SK-N-SH (cell line): ENCODE measurements around the gene GNAT2. TPM values are rescaled to one million over a fixed set of nuclear protein-coding genes. Genes with fewer than 3 reads are reported as not detected.

Source experiments
- CTCF ChIA-PET: fragments of 300-600, 350-600 bp; formaldehyde crosslinking; extraction: SDS; loops from one replicate; lab custom pipeline; 2021; lab: Yijun Ruan, JAX
- POLR2A ChIA-PET: fragments of 350-600 bp; sonication (Branson Sonifier 250); formaldehyde crosslinking; extraction: SDS; loops from one replicate; lab custom pipeline; 2020; ENCODE audit warnings: antibody characterized with exemption, inconsistent platforms; lab: Yijun Ruan, JAX
- DNase-seq: peaks from one replicate; pipeline ENCODE4 v3.0.0; 2012
- H2AFZ ChIP-seq: fragments of 200-600 bp; sonication (generic); 2 replicates; pipeline ENCODE4 v1.8.1; 2016; ENCODE audit warnings: antibody characterized with exemption, mild to moderate bottlenecking, low read depth
- H3F3A ChIP-seq: fragments of 200-600 bp; sonication (generic); replicated peaks from 2 replicates; pipeline ENCODE3; 2016; ENCODE audit warnings: antibody characterized with exemption, mild to moderate bottlenecking; ENCODE audit not compliant: insufficient read depth
- H3K27ac ChIP-seq, 2 experiments: fragments of 200-500 bp in 1 of 2; fragments of 200-600 bp in 1 of 2; sonication (Bioruptor generic) in 1 of 2; sonication (generic), shearing (Covaris generic) in 1 of 2; 2 replicates each; pipeline versions ENCODE4 v1.5.1 to v1.6.1; 2014 to 2016; ENCODE audit warnings: low read depth in 2 of 2, inconsistent platforms in 1 of 2, low read length in 1 of 2, mild to moderate bottlenecking in 1 of 2, mixed read lengths in 1 of 2
- H3K27me3 ChIP-seq: fragments of 200-600 bp; sonication (generic), shearing (Covaris generic); 2 replicates; pipeline ENCODE4 v1.6.1; 2016; ENCODE audit warnings: mixed run types; ENCODE audit not compliant: insufficient read depth
- H3K36me3 ChIP-seq, 2 experiments: fragments of 200-500 bp in 1 of 2; fragments of 200-600 bp in 1 of 2; sonication (Bioruptor generic) in 1 of 2; sonication (generic) in 1 of 2; replicated peaks in 1 of 2; 2 replicates each; pipeline versions ENCODE3 to v1.5.1; 2014 to 2016; ENCODE audit warnings: low read length in 1 of 2, mild to moderate bottlenecking in 1 of 2; ENCODE audit not compliant: insufficient read depth in 2 of 2, control insufficient read depth in 1 of 2
- H3K4me1 ChIP-seq, 2 experiments: fragments of 200-500 bp in 1 of 2; fragments of 200-600 bp in 1 of 2; sonication (Bioruptor generic) in 1 of 2; sonication (generic), shearing (Covaris generic) in 1 of 2; 2 replicates each; pipeline versions ENCODE4 v1.5.1 to v1.6.1; 2014 to 2016; ENCODE audit warnings: low read depth in 1 of 2, low read length in 1 of 2, mixed run types in 1 of 2; ENCODE audit not compliant: insufficient read depth in 2 of 2, control insufficient read depth in 1 of 2
- H3K4me2 ChIP-seq: fragments of 200-600 bp; sonication (generic), shearing (Covaris generic); 2 replicates; pipeline ENCODE4 v1.6.1; 2017; ENCODE audit warnings: mixed run types
- H3K4me3 ChIP-seq, 2 experiments: fragments of 200-500 bp in 1 of 2; fragments of 200-600 bp in 1 of 2; sonication (Bioruptor generic) in 1 of 2; sonication (generic), shearing (Covaris generic) in 1 of 2; 2 replicates each; pipeline versions ENCODE4 v1.5.1 to v1.8.1; 2014 to 2016; ENCODE audit warnings: low read depth in 2 of 2, inconsistent platforms in 1 of 2, low read length in 1 of 2, mild to moderate bottlenecking in 1 of 2, mixed read lengths in 1 of 2, moderate library complexity in 1 of 2
- H3K79me2 ChIP-seq: fragments of 200-600 bp; sonication (generic); 2 replicates; pipeline ENCODE4 v1.8.1; 2017; ENCODE audit warnings: mild to moderate bottlenecking; ENCODE audit not compliant: insufficient read depth
- H3K9ac ChIP-seq: fragments of 200-600 bp; sonication (generic); 2 replicates; pipeline ENCODE4 v1.6.1; 2017; ENCODE audit warnings: mixed run types
- H3K9me2 ChIP-seq: fragments of 200-600 bp; sonication (generic); 2 replicates; pipeline ENCODE4 v1.6.1; 2017; ENCODE audit warnings: mixed run types
- H3K9me3 ChIP-seq: fragments of 200-600 bp; sonication (generic); 2 replicates; pipeline ENCODE4 v1.6.1; 2017; ENCODE audit warnings: mixed run types, mild to moderate bottlenecking, moderate library complexity
- H4K20me1 ChIP-seq: fragments of 200-600 bp; sonication (generic); 2 replicates; pipeline ENCODE4 v1.6.1; 2017; ENCODE audit warnings: mild to moderate bottlenecking, mixed run types; ENCODE audit not compliant: insufficient read depth
- CTCF ChIP-seq: fragments of 200-600 bp; sonication (generic); IDR thresholded peaks from 2 replicates; pipeline ENCODE4 v1.6.1; 2017; ENCODE audit warnings: antibody characterized with exemption, mild to moderate bottlenecking, moderate library complexity
- JUND ChIP-seq: IDR thresholded peaks from 2 replicates; pipeline ENCODE4 v1.4.0; 2012
- MEF2A ChIP-seq: IDR thresholded peaks from 2 replicates; pipeline ENCODE4 v1.4.0; 2012; ENCODE audit warnings: low read depth, borderline replicate concordance
- MXI1 ChIP-seq: IDR thresholded peaks from 2 replicates; pipeline ENCODE4 v1.6.1; 2012; ENCODE audit warnings: mild to moderate bottlenecking, low read depth, low read length, improper control_type of control experiment
- POLR2AphosphoS5 ChIP-seq: IDR thresholded peaks from 2 replicates; pipeline ENCODE4 v1.6.1; 2012; ENCODE audit warnings: low read depth, low read length
- RAD21 ChIP-seq: IDR thresholded peaks from 2 replicates; pipeline ENCODE4 v1.6.1; 2012; ENCODE audit warnings: mild to moderate bottlenecking, low read length
- RCOR1 ChIP-seq: fragments of 150-350 bp; IDR thresholded peaks from 2 replicates; pipeline ENCODE4 v1.6.1; 2017; ENCODE audit warnings: antibody characterized with exemption, low read length
- RFX5 ChIP-seq: IDR thresholded peaks from 2 replicates; pipeline ENCODE4 v1.6.1; 2012; ENCODE audit warnings: mild to moderate bottlenecking, improper control_type of control experiment, low read length
- RXRA ChIP-seq: IDR thresholded peaks from 2 replicates; pipeline ENCODE4 v1.4.0; 2012; ENCODE audit warnings: low read depth, mild to moderate bottlenecking, borderline replicate concordance
- TCF12 ChIP-seq: IDR thresholded peaks from 2 replicates; pipeline ENCODE4 v1.4.0; 2012
- USF1 ChIP-seq: IDR thresholded peaks from 2 replicates; pipeline ENCODE4 v1.4.0; 2012; ENCODE audit warnings: low read depth, borderline replicate concordance
- YY1 ChIP-seq: IDR thresholded peaks from 2 replicates; pipeline ENCODE4 v1.4.0; 2012; ENCODE audit warnings: low read depth, mild to moderate bottlenecking
- WGBS: methylation state at CpG from one replicate; pipeline ENCODE4 v1.1.6; 2017; ENCODE audit warnings: low lambda C conversion rate; 5-methylcytosine and 5-hydroxymethylcytosine counted together
- polyA plus RNA-seq, 3 experiments: library from polyadenylated mRNA; depleted of rRNA; stranded (reverse); fragments of >200 nt; gene quantifications; 2 replicates each; pipeline ENCODE4 v1.2.3, GENCODE V29; 2012

GNAT2 gene
- polyA plus RNA-seq, 1 of the 3 experiments (the other 2 are of a cell fraction), result 0.16 TPM

GRCh38 chr1:109559995-109560394, 59.4 kb downstream of the GNAT2 start:
- H3K79me2 ChIP-seq, result peaks cover 100% of the 10 kb centered on the region
- H3K4me2 ChIP-seq, result no peak overlapping the region
- H3K27me3 ChIP-seq, result no peaks in the 10 kb centered on the region
- peaks cover 7% of the 10 kb centered on the region for H3F3A ChIP-seq
- no peaks in the 10 kb centered on the region for H3K36me3 ChIP-seq
- no peaks in the 10 kb centered on the region for H3K9me3 ChIP-seq
- H3K9ac ChIP-seq, result no peak overlapping the region
- peaks cover 100% of the 10 kb centered on the region for H4K20me1 ChIP-seq
- CTCF ChIA-PET, result interaction anchor here (0.8 to 2.4 kb wide), 3 partner anchors 28 to 90 kb away, joined by 3 to 8 read pairs (median 4); no protein-coding TSS in a partner anchor
- TF ChIP-seq RFX5 (no peak), CTCF (no peak), RXRA (no peak), YY1 (no peak), MEF2A (no peak)
- no peak for DNase-seq
- H3K4me3 ChIP-seq, result no peak overlapping the region
- no peaks in the 10 kb centered on the region for H3K9me2 ChIP-seq
- POLR2A ChIA-PET, result no interaction called here
- no peak overlapping the region; a peak in 1 of 4 replicates for H3K27ac ChIP-seq
- no peak overlapping the region for H2AFZ ChIP-seq
- peaks cover 6 to 26% of the 10 kb centered on the region in 2 experiments; a peak in 3 of 4 replicates for H3K4me1 ChIP-seq

- Histone ChIP-seq H3K4me2 (no peak overlapping the region), H3K4me3 (no peak overlapping the region), H3F3A (peaks cover 7% of the 10 kb centered on the region), H3K36me3 (peaks cover 0 to 3% of the 10 kb centered on the region in 2 experiments), H2AFZ (no peak overlapping the region), H3K79me2 (peaks cover 100% of the 10 kb centered on the region), H3K4me1 (peaks cover 0 to 20% of the 10 kb centered on the region in 2 experiments; a peak in 3 of 4 replicates), H3K9me3 (no peaks in the 10 kb centered on the region), H3K9me2 (no peaks in the 10 kb centered on the region), H3K9ac (no peak overlapping the region), H3K27ac (no peak overlapping the region), H4K20me1 (peaks cover 100% of the 10 kb centered on the region), H3K27me3 (no peaks in the 10 kb centered on the region)
- POLR2A ChIA-PET, result no interaction called here
- CTCF ChIA-PET, result no interaction called here
- no peak for DNase-seq
- WGBS, result 94% methylated on average over 5 of the region's 5 CpGs
- TF ChIP-seq POLR2AphosphoS5 (no peak), RFX5 (no peak), RCOR1 (no peak), MXI1 (no peak), JUND (no peak), RAD21 (no peak), USF1 (no peak), TCF12 (no peak)
Observed at GRCh38 chr1:109557520-109557919, 61.9 kb downstream of the GNAT2 start.
